SH-SY5Y (cell line): Measurements from ENCODE around the gene SLC35A4.

Source experiments
- GATA2 ChIP-seq: IDR thresholded peaks from 2 replicates; pipeline ENCODE4 v1.6.1; 2011; ENCODE audit warnings: mild to moderate bottlenecking, low read depth, low read length
- GATA3 ChIP-seq: IDR thresholded peaks from 2 replicates; pipeline ENCODE4 v1.6.1; 2011; ENCODE audit warnings: low read depth, mild to moderate bottlenecking, low read length, moderate library complexity

SLC35A4 gene

GRCh38 chr5:140550147-140551079 is 14.2 kb upstream of the SLC35A4 start:
- TF ChIP-seq GATA3 (no peak), GATA2 (no peak)

GRCh38 chr5:140551872-140552271 is 12.8 kb upstream of the SLC35A4 start:
- TF ChIP-seq GATA3 (no peak), GATA2 (no peak)

- TF ChIP-seq GATA2 (no peak), GATA3 (no peak)
These were observed 11.0 kb upstream of the SLC35A4 start for GRCh38 chr5:140553657-140554056.

- TF ChIP-seq GATA3 = no peak
- no peak for TF ChIP-seq GATA2
These were observed 10.2 kb upstream of the SLC35A4 start for GRCh38 chr5:140554454-140554853.

GRCh38 chr5:140555747-140556312 is 8.8 kb upstream of the SLC35A4 start:
- TF ChIP-seq GATA3 (no peak), GATA2 (no peak)

- TF ChIP-seq GATA3 (no peak), GATA2 (no peak)
These were observed 8.2 kb upstream of the SLC35A4 start for GRCh38 chr5:140556438-140556837.

- no peak for TF ChIP-seq GATA3
- no peak for TF ChIP-seq GATA2
These were observed 7.4 kb upstream of the SLC35A4 start, which contains the start of gene SRA1 for GRCh38 chr5:140557136-140557805. TSS of gene SRA1 (minus strand) at chr5:140557473. CDS start at chr5:140557452, 21 bp downstream.

- TF ChIP-seq GATA3 (no peak), GATA2 (no peak)
These were observed 6.7 kb upstream of the SLC35A4 start for GRCh38 chr5:140557965-140558364.

GRCh38 chr5:140558542-140558941 is 6.1 kb upstream of the SLC35A4 start:
- no peak for TF ChIP-seq GATA2
- TF ChIP-seq GATA3 = no peak

- TF ChIP-seq GATA2 (no peak), GATA3 (no peak)
These were observed 4.4 kb upstream of the SLC35A4 start for GRCh38 chr5:140560227-140560626.

- TF ChIP-seq GATA3 = no peak
These were observed 2.7 kb upstream of the SLC35A4 start for GRCh38 chr5:140561753-140562523.

- no peak for TF ChIP-seq GATA3
- TF ChIP-seq GATA2 = no peak
These were observed 1.0 kb upstream of the SLC35A4 start for GRCh38 chr5:140563596-140563995.

GRCh38 chr5:140565024-140565779 is 574 bp downstream of the SLC35A4 start:
- no peak for TF ChIP-seq GATA2
- no peak for TF ChIP-seq GATA3

GRCh38 chr5:140565780-140566095 is 1.1 kb downstream of the SLC35A4 start:
- TF ChIP-seq GATA2 (no peak), GATA3 (no peak)
